ENCODE data around the gene UBL5. TPM values are rescaled to one million over a fixed set of nuclear protein-coding genes. Genes with fewer than 3 reads are reported as not detected.

The UBL5 gene
- polyA plus RNA-seq, 1 of the 3 experiments (the other 2 are of a cell fraction) = 2,602 TPM

DNA sequence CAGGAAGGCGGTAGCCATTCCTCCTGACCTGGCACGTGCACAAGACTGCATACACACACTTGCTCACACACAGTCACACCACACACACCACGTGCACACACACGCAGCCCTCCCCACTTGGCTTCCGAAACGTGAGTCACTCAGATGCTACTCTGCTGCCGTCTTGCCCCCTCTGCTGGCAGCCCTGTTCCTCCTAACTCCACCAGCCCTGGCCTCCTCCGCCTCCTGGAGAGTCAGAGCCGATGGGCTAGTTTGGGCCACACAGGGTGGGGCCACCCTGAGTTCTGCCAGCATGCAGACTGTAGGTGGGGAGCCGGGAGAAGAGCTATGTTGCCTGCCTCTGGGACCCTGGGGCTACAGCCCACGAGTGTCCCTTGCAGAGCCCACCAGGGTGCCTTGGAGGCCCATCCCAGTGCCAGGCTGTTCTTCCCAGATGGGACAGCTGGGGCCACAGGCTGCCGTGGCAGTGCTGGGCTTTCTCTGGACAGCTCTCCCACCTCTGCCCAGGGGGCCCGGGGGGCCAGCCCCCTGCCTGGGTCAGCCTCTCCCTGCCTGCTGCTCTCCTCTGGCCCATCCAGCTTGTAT lies 19.5 kb downstream of the UBL5 start:
- Histone ChIP-seq H3K9me2 (no peaks in the 10 kb centered on the region), H2AFZ (ENCODE audit: low read depth) (no peak overlapping the region), H3K36me3 (replicated peaks in 1 of 2; ENCODE audit: control insufficient read depth in 1 of 2, insufficient read depth in 2 of 2, low read length in 1 of 2) (peaks cover 13 to 42% of the 10 kb centered on the region in 2 experiments), H3K4me3 (ENCODE audit: low read depth in 2 of 2, low read length in 1 of 2) (no peak overlapping the region), H3K27me3 (ENCODE audit: insufficient read depth) (no peaks in the 10 kb centered on the region), H3K4me2 (no peak overlapping the region), H3F3A (replicated peaks; ENCODE audit: insufficient read depth) (no peaks in the 10 kb centered on the region), H3K4me1 (ENCODE audit: control insufficient read depth in 1 of 2, insufficient read depth in 2 of 2, low read depth in 1 of 2, low read length in 1 of 2) (no peaks in the 10 kb centered on the region; a peak in 1 of 4 replicates), H3K9me3 (no peaks in the 10 kb centered on the region), H3K9ac (no peak overlapping the region), H3K79me2 (ENCODE audit: insufficient read depth) (peaks cover 4% of the 10 kb centered on the region; the same call in 1 of the 2 replicates), H3K27ac (ENCODE audit: low read depth in 2 of 2, low read length in 1 of 2) (no peak overlapping the region), H4K20me1 (ENCODE audit: insufficient read depth) (peaks cover 19% of the 10 kb centered on the region)
- ChIA-PET CTCF (interaction anchor here (0.8 to 1.6 kb wide), 10 partner anchors 8 to 83 kb away, joined by 3 to 7 read pairs (median 4); partner anchors contain the start of gene PIN1), POLR2A (no interaction called here)
- DNase-seq = peak; percentile 59
- WGBS (ENCODE audit: low lambda C conversion rate) = 35% methylated on average over 9 of the region's 13 CpGs
- TF ChIP-seq, protein P1, sequence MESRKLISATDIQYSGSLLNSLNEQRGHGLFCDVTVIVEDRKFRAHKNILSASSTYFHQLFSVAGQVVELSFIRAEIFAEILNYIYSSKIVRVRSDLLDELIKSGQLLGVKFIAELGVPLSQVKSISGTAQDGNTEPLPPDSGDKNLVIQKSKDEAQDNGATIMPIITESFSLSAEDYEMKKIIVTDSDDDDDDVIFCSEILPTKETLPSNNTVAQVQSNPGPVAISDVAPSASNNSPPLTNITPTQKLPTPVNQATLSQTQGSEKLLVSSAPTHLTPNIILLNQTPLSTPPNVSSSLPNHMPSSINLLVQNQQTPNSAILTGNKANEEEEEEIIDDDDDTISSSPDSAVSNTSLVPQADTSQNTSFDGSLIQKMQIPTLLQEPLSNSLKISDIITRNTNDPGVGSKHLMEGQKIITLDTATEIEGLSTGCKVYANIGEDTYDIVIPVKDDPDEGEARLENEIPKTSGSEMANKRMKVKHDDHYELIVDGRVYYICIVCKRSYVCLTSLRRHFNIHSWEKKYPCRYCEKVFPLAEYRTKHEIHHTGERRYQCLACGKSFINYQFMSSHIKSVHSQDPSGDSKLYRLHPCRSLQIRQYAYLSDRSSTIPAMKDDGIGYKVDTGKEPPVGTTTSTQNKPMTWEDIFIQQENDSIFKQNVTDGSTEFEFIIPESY (IDR thresholded peaks at IDR 0.05; ENCODE audit: borderline replicate concordance, low read depth) = no peak
- TF ChIP-seq RAD21 (IDR thresholded peaks at IDR 0.05; ENCODE audit: low read length) (peak; percentile 33; the same call in 1 of the 2 replicates), EP300 (IDR thresholded peaks at IDR 0.05; ENCODE audit: borderline replicate concordance in 1 of 2, low read depth in 1 of 2, low read length in 1 of 2) (no peak), TAF1 (IDR thresholded peaks at IDR 0.05; ENCODE audit: borderline replicate concordance, low read depth, low read length) (no peak; the same call in 1 of the 2 replicates), CHD2 (IDR thresholded peaks at IDR 0.05; ENCODE audit: low read length, partially characterized antibody) (no peak), POLR2AphosphoS5 (IDR thresholded peaks at IDR 0.05; ENCODE audit: low read depth, low read length) (no peak), NFIC (IDR thresholded peaks at IDR 0.05; ENCODE audit: borderline replicate concordance) (no peak), NRF1 (IDR thresholded peaks at IDR 0.05; ENCODE audit: low read depth, low read length) (no peak), MEF2A (IDR thresholded peaks at IDR 0.05; ENCODE audit: borderline replicate concordance, low read depth) (no peak), FOXM1 (IDR thresholded peaks at IDR 0.05; ENCODE audit: low read depth) (no peak), RXRA (IDR thresholded peaks at IDR 0.05; ENCODE audit: borderline replicate concordance, low read depth) (no peak), RFX5 (IDR thresholded peaks at IDR 0.05; ENCODE audit: low read length) (no peak), EZH2phosphoT487 (IDR thresholded peaks at IDR 0.05; ENCODE audit: borderline replicate concordance, low read depth) (no peak), YY1 (IDR thresholded peaks at IDR 0.05; ENCODE audit: low read depth) (no peak), SMC3 (IDR thresholded peaks at IDR 0.05; ENCODE audit: low read depth, low read length) (peak; percentile 47), SIN3A (IDR thresholded peaks at IDR 0.05; ENCODE audit: borderline replicate concordance, low read depth, low read length) (0 out of 2 replicates have a peak, but pooled peaks have one; percentile 16), FOSL2 (IDR thresholded peaks at IDR 0.05; ENCODE audit: borderline replicate concordance, low read depth) (peak; percentile 75; the same call in 1 of the 2 replicates)
- TF ChIP-seq, protein P2, sequence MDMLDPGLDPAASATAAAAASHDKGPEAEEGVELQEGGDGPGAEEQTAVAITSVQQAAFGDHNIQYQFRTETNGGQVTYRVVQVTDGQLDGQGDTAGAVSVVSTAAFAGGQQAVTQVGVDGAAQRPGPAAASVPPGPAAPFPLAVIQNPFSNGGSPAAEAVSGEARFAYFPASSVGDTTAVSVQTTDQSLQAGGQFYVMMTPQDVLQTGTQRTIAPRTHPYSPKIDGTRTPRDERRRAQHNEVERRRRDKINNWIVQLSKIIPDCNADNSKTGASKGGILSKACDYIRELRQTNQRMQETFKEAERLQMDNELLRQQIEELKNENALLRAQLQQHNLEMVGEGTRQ (IDR thresholded peaks at IDR 0.05; ENCODE audit: borderline replicate concordance, low read depth, low read length) = no peak
- TF ChIP-seq, protein P3, sequence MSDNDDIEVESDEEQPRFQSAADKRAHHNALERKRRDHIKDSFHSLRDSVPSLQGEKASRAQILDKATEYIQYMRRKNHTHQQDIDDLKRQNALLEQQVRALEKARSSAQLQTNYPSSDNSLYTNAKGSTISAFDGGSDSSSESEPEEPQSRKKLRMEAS (IDR thresholded peaks at IDR 0.05; ENCODE audit: low read depth) = 0 out of 2 replicates have a peak, but pooled peaks have one; percentile 52
- TF ChIP-seq, protein P4, sequence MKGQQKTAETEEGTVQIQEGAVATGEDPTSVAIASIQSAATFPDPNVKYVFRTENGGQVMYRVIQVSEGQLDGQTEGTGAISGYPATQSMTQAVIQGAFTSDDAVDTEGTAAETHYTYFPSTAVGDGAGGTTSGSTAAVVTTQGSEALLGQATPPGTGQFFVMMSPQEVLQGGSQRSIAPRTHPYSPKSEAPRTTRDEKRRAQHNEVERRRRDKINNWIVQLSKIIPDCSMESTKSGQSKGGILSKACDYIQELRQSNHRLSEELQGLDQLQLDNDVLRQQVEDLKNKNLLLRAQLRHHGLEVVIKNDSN (IDR thresholded peaks at IDR 0.05; ENCODE audit: borderline replicate concordance, low read depth) = peak; percentile 55; the same call in 1 of the 2 replicates
- TF ChIP-seq, protein P5, sequence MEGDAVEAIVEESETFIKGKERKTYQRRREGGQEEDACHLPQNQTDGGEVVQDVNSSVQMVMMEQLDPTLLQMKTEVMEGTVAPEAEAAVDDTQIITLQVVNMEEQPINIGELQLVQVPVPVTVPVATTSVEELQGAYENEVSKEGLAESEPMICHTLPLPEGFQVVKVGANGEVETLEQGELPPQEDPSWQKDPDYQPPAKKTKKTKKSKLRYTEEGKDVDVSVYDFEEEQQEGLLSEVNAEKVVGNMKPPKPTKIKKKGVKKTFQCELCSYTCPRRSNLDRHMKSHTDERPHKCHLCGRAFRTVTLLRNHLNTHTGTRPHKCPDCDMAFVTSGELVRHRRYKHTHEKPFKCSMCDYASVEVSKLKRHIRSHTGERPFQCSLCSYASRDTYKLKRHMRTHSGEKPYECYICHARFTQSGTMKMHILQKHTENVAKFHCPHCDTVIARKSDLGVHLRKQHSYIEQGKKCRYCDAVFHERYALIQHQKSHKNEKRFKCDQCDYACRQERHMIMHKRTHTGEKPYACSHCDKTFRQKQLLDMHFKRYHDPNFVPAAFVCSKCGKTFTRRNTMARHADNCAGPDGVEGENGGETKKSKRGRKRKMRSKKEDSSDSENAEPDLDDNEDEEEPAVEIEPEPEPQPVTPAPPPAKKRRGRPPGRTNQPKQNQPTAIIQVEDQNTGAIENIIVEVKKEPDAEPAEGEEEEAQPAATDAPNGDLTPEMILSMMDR (IDR thresholded peaks at IDR 0.05) = peak; percentile 67
- TF ChIP-seq, protein P6, sequence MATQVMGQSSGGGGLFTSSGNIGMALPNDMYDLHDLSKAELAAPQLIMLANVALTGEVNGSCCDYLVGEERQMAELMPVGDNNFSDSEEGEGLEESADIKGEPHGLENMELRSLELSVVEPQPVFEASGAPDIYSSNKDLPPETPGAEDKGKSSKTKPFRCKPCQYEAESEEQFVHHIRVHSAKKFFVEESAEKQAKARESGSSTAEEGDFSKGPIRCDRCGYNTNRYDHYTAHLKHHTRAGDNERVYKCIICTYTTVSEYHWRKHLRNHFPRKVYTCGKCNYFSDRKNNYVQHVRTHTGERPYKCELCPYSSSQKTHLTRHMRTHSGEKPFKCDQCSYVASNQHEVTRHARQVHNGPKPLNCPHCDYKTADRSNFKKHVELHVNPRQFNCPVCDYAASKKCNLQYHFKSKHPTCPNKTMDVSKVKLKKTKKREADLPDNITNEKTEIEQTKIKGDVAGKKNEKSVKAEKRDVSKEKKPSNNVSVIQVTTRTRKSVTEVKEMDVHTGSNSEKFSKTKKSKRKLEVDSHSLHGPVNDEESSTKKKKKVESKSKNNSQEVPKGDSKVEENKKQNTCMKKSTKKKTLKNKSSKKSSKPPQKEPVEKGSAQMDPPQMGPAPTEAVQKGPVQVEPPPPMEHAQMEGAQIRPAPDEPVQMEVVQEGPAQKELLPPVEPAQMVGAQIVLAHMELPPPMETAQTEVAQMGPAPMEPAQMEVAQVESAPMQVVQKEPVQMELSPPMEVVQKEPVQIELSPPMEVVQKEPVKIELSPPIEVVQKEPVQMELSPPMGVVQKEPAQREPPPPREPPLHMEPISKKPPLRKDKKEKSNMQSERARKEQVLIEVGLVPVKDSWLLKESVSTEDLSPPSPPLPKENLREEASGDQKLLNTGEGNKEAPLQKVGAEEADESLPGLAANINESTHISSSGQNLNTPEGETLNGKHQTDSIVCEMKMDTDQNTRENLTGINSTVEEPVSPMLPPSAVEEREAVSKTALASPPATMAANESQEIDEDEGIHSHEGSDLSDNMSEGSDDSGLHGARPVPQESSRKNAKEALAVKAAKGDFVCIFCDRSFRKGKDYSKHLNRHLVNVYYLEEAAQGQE (IDR thresholded peaks at IDR 0.05; ENCODE audit: low read depth, low read length) = no peak
